GM21526 (cell line): ENCODE results near the gene ZNF280A.
"Not testable (repeated sequence)": the region's sequence is repeated elsewhere in the genome, so short reads cannot be mapped to it uniquely, and the experiment has no call there.

Experiments
- ATAC-seq: cut with Tn5 transposase; IDR thresholded peaks from one replicate; pipeline ENCODE4 v1.9.1; 2021; ENCODE audit warnings: moderate library complexity; ENCODE audit not compliant: unreplicated experiment, low FRiP score

The ZNF280A gene

GRCh38 chr22:22474733-22475132 lies 45.3 kb downstream of the ZNF280A start:
- no peak for ATAC-seq

- ATAC-seq, result not testable (repeated sequence)
Observed at GRCh38 chr22:22471104-22471503, 49.0 kb downstream of the ZNF280A start.

- no peak for ATAC-seq
Observed at GRCh38 chr22:22469527-22469926, 50.5 kb downstream of the ZNF280A start.

GRCh38 chr22:22468794-22469469 lies 51.1 kb downstream of the ZNF280A start:
- not testable (repeated sequence) for ATAC-seq

GRCh38 chr22:22467112-22467511 lies 53.0 kb downstream of the ZNF280A start:
- ATAC-seq, result no peak

GRCh38 chr22:22465782-22466181 lies 54.3 kb downstream of the ZNF280A start:
- ATAC-seq, result no peak

GRCh38 chr22:22465094-22465602 lies 54.9 kb downstream of the ZNF280A start:
- no peak for ATAC-seq

- no peak for ATAC-seq
Observed at GRCh38 chr22:22464541-22465054, 55.5 kb downstream of the ZNF280A start.

GRCh38 chr22:22463855-22464540 lies 56.1 kb downstream of the ZNF280A start:
- ATAC-seq, result no peak
